ENCODE data around the gene RNASE9.

Gene RNASE9

GRCh38 chr14:20609215-20610001, 48.6 kb upstream of the RNASE9 start (continued):
- no peak for TF ChIP-seq ZNF26 (tag by site-specific recombination; IDR thresholded peaks at IDR 0.05)
- TF ChIP-seq ZBTB20 (tag by site-specific recombination; IDR thresholded peaks at IDR 0.05), result peak; percentile 26; the same call in 1 of the 2 replicates
- TF ChIP-seq SCRT2 (tag by site-specific recombination; IDR thresholded peaks at IDR 0.05), result peak; percentile 55

- no peaks in the 10 kb centered on the region for H3K36me3 ChIP-seq (ENCODE audit: control insufficient read depth in 2 of 2, insufficient read depth in 1 of 2, low read length in 2 of 2)
- H3K9me3 ChIP-seq (ENCODE audit: control insufficient read depth, insufficient read depth, low read depth, low read length), result no peaks in the 10 kb centered on the region
- TF ChIP-seq ZNF529 (tag by site-specific recombination; IDR thresholded peaks at IDR 0.05; ENCODE audit: insufficient replicate concordance) (no peak), ZNF416 (tag by site-specific recombination; IDR thresholded peaks at IDR 0.05) (no peak), ZNF747 (tag by site-specific recombination; IDR thresholded peaks at IDR 0.05) (no peak), PRDM10 (tag by site-specific recombination; IDR thresholded peaks at IDR 0.05) (no peak), ZNF266 (tag by site-specific recombination; IDR thresholded peaks at IDR 0.05; ENCODE audit: low read depth) (no peak), ZNF10 (tag by site-specific recombination; IDR thresholded peaks at IDR 0.05) (no peak), ZNF510 (tag by site-specific recombination; IDR thresholded peaks at IDR 0.05; ENCODE audit: insufficient replicate concordance) (no peak), ZNF366 (tag by site-specific recombination; conservative IDR thresholded peaks at IDR 0.05) (peak; percentile 60; the same call in 1 of the 2 replicates), PRDM1 (tag by site-specific recombination; IDR thresholded peaks at IDR 0.05) (peak; percentile 89), ZNF280C (tag by site-specific recombination; IDR thresholded peaks at IDR 0.05) (no peak), ZBTB21 (tag by site-specific recombination; IDR thresholded peaks at IDR 0.05) (no peak)
- no peak overlapping the region for H3K27ac ChIP-seq (ENCODE audit: extremely low read depth, low read depth, low read length)
- H3K4me1 ChIP-seq (ENCODE audit: control insufficient read depth, insufficient read depth, low read length), result peaks cover 4% of the 10 kb centered on the region; the same call in 1 of the 2 replicates
- POLR2A ChIA-PET, result interaction anchor here (0.5 to 1.3 kb wide), 3 partner anchors 49 to 266 kb away, joined by 3 to 4 read pairs (median 3); no protein-coding TSS in a partner anchor
- H3K4me3 ChIP-seq (ENCODE audit: low read depth, low read length), result no peak overlapping the region
- CTCF ChIA-PET, result interaction anchor here (0.6 to 3.0 kb wide), 18 partner anchors 8 to 283 kb away, joined by 3 to 28 read pairs (median 4); partner anchors contain the start of gene PARP2
Observed at GRCh38 chr14:20608383-20609110, 47.7 kb upstream of the RNASE9 start.

Data from HEK293 (cell line).